IMR-90 (cell line): ENCODE results near the gene DPH3. TPM values are rescaled to one million over a fixed set of nuclear protein-coding genes. Genes with fewer than 3 reads are reported as not detected.

Experiments
- ATAC-seq: fragments of 200-7000 bp; cut with Tn5 transposase; 2 replicates; pipeline ENCODE4 v1.9.1; 2020; ENCODE audit warnings: low read depth, mild to moderate bottlenecking, moderate library complexity
- BruUV-seq: library from RNA; stranded (reverse); fragments of 400-500 nt; replicated peaks from 2 replicates; lab custom pipeline; 2021; lab: Mats Ljungman, UMichigan
- CTCF ChIA-PET: fragments of 300-600 bp; formaldehyde crosslinking; extraction: SDS; loops from one replicate; lab custom pipeline; 2021; ENCODE audit warnings: antibody characterized with exemption; lab: Yijun Ruan, JAX
- POLR2A ChIA-PET: fragments of 300-600 bp; sonication (Branson Sonifier 250); formaldehyde crosslinking; loops from one replicate; lab custom pipeline; 2022; ENCODE audit warnings: antibody characterized with exemption; ENCODE audit not compliant: unreplicated experiment; lab: Charles Lee
- DNase-seq: peaks from one replicate; pipeline ENCODE4 v3.0.0; 2013
- H2AFZ ChIP-seq: replicated peaks from 2 replicates; pipeline ENCODE3; 2013; ENCODE audit warnings: low read length, mild to moderate bottlenecking; ENCODE audit not compliant: poor library complexity
- H2AK5ac ChIP-seq: 2 replicates; pipeline ENCODE4 v1.6.1; 2013; ENCODE audit warnings: low read depth, low read length, inconsistent platforms
- H2AK9ac ChIP-seq: replicated peaks from 2 replicates; pipeline ENCODE3; 2013; ENCODE audit warnings: mild to moderate bottlenecking, low read depth, low read length, moderate library complexity; ENCODE audit not compliant: poor library complexity
- H2BK120ac ChIP-seq: 2 replicates; pipeline ENCODE4 v1.6.1; 2013; ENCODE audit warnings: low read depth, low read length, inconsistent platforms
- H2BK15ac ChIP-seq: 3 replicates; pipeline ENCODE4 v1.6.1; 2013; ENCODE audit warnings: low read depth, low read length, inconsistent platforms
- H2BK20ac ChIP-seq: 2 replicates; pipeline ENCODE4 v1.6.1; 2013; ENCODE audit warnings: low read depth, mild to moderate bottlenecking, inconsistent platforms, low read length, moderate library complexity
- H2BK5ac ChIP-seq: 2 replicates; pipeline ENCODE4 v1.6.1; 2013; ENCODE audit warnings: mild to moderate bottlenecking, low read depth, low read length, inconsistent platforms; ENCODE audit not compliant: poor library complexity, severe bottlenecking
- H3K14ac ChIP-seq: replicated peaks from 2 replicates; pipeline ENCODE4 v1.6.1; 2013; ENCODE audit warnings: low read depth, low read length, inconsistent platforms
- H3K18ac ChIP-seq: 2 replicates; pipeline ENCODE4 v1.6.1; 2013; ENCODE audit warnings: low read depth, low read length, control low read depth
- H3K23ac ChIP-seq: 2 replicates; pipeline ENCODE4 v1.6.1; 2013; ENCODE audit warnings: low read depth, low read length, inconsistent platforms
- H3K27ac ChIP-seq: 2 replicates; pipeline ENCODE4 v1.5.1; 2013; ENCODE audit warnings: mild to moderate bottlenecking, control low read depth, low read length; ENCODE audit not compliant: insufficient read depth
- H3K27me3 ChIP-seq: 2 replicates; pipeline ENCODE4 v1.6.1; 2013; ENCODE audit warnings: low read length; ENCODE audit not compliant: control insufficient read depth, insufficient read depth
- H3K36me3 ChIP-seq: 2 replicates; pipeline ENCODE4 v1.6.1; 2013; ENCODE audit warnings: low read length, mixed read lengths; ENCODE audit not compliant: control insufficient read depth, insufficient read depth
- H3K4ac ChIP-seq: 2 replicates; pipeline ENCODE4 v1.6.1; 2013; ENCODE audit warnings: low read depth, low read length, inconsistent platforms
- H3K4me1 ChIP-seq: 2 replicates; pipeline ENCODE4 v1.6.1; 2013; ENCODE audit warnings: low read length, mixed read lengths; ENCODE audit not compliant: control insufficient read depth, insufficient read depth
- H3K4me2 ChIP-seq: 2 replicates; pipeline ENCODE4 v1.6.1; 2013; ENCODE audit warnings: low read depth, mild to moderate bottlenecking, control low read depth, low read length, moderate library complexity
- H3K4me3 ChIP-seq: 2 replicates; pipeline ENCODE4 v1.5.1; 2013; ENCODE audit warnings: low read depth, mild to moderate bottlenecking, control low read depth, low read length, moderate library complexity; ENCODE audit not compliant: insufficient read depth
- H3K56ac ChIP-seq: 2 replicates; pipeline ENCODE4 v1.6.1; 2013; ENCODE audit warnings: low read length, inconsistent platforms; ENCODE audit not compliant: insufficient read depth; ENCODE audit errors: extremely low read depth
- H3K79me1 ChIP-seq, 2 experiments: 2 replicates each; pipeline ENCODE4 v1.6.1; 2013; ENCODE audit warnings: low read length in 2 of 2, inconsistent platforms in 1 of 2, low read depth in 1 of 2
- H3K9ac ChIP-seq: 2 replicates; pipeline ENCODE4 v1.6.1; 2013; ENCODE audit warnings: low read depth, low read length, control low read depth
- H3K9me1 ChIP-seq: 2 replicates; pipeline ENCODE4 v1.6.1; 2013; ENCODE audit warnings: low read length, inconsistent platforms; ENCODE audit not compliant: insufficient read depth
- H3K9me3 ChIP-seq: 2 replicates; pipeline ENCODE4 v1.6.1; 2013; ENCODE audit warnings: low read length; ENCODE audit not compliant: control insufficient read depth, insufficient read depth
- H4K20me1 ChIP-seq: 2 replicates; pipeline ENCODE4 v1.6.1; 2013; ENCODE audit warnings: low read length, inconsistent platforms; ENCODE audit not compliant: insufficient read depth
- H4K5ac ChIP-seq: 2 replicates; pipeline ENCODE4 v1.6.1; 2013; ENCODE audit warnings: mild to moderate bottlenecking, low read depth, low read length, control low read depth
- H4K8ac ChIP-seq, 2 experiments: 2 replicates each; pipeline ENCODE4 v1.6.1; 2013; ENCODE audit warnings: low read depth in 2 of 2, low read length in 2 of 2, control low read depth in 1 of 2, inconsistent platforms in 1 of 2
- H4K91ac ChIP-seq: 2 replicates; pipeline ENCODE4 v1.6.1; 2013; ENCODE audit warnings: low read depth, low read length, inconsistent platforms; ENCODE audit not compliant: insufficient read depth
- BHLHE40 ChIP-seq: fragments of 150-350 bp; IDR thresholded peaks from 2 replicates; pipeline ENCODE4 v1.6.1; 2016; ENCODE audit warnings: mild to moderate bottlenecking, low read depth, low read length
- CEBPB ChIP-seq: IDR thresholded peaks from 2 replicates; pipeline ENCODE4 v1.6.1; 2012; ENCODE audit warnings: low read depth, low read length, improper control_type of control experiment
- CHD1 ChIP-seq: IDR thresholded peaks from 2 replicates; pipeline ENCODE4 v1.6.1; 2012; ENCODE audit warnings: low read depth, low read length, improper control_type of control experiment
- FOS ChIP-seq: fragments of 150-350 bp; IDR thresholded peaks from 2 replicates; pipeline ENCODE4 v1.6.1; 2016; ENCODE audit warnings: low read depth, low read length
- MAFK ChIP-seq: IDR thresholded peaks from 2 replicates; pipeline ENCODE4 v1.6.1; 2012; ENCODE audit warnings: low read depth, low read length, improper control_type of control experiment
- MAZ ChIP-seq: IDR thresholded peaks from 2 replicates; pipeline ENCODE4 v1.6.1; 2012; ENCODE audit warnings: low read depth, mild to moderate bottlenecking, low read length, improper control_type of control experiment, moderate library complexity, borderline replicate concordance
- MXI1 ChIP-seq: IDR thresholded peaks from 2 replicates; pipeline ENCODE4 v1.6.1; 2012; ENCODE audit warnings: low read depth, mild to moderate bottlenecking, low read length, moderate library complexity, borderline replicate concordance
- NFE2L2 ChIP-seq: fragments of 150-350 bp; IDR thresholded peaks from 2 replicates; pipeline ENCODE4 v1.6.1; 2016; ENCODE audit warnings: low read depth, mild to moderate bottlenecking, low read length
- POLR2A ChIP-seq: IDR thresholded peaks from 2 replicates; pipeline ENCODE4 v1.6.1; 2012; ENCODE audit warnings: mild to moderate bottlenecking, low read depth, low read length
- RAD21 ChIP-seq: IDR thresholded peaks from 2 replicates; pipeline ENCODE4 v1.6.1; 2012; ENCODE audit warnings: low read length, improper control_type of control experiment
- RCOR1 ChIP-seq: IDR thresholded peaks from 2 replicates; pipeline ENCODE4 v1.6.1; 2012; ENCODE audit warnings: mild to moderate bottlenecking, low read length, improper control_type of control experiment; ENCODE audit not compliant: insufficient replicate concordance
- RFX5 ChIP-seq: IDR thresholded peaks from 2 replicates; pipeline ENCODE4 v1.8.0; 2012; ENCODE audit warnings: low read depth, mild to moderate bottlenecking, low read length, moderate library complexity
- SMC3 ChIP-seq: fragments of 150-350 bp; IDR thresholded peaks from 2 replicates; pipeline ENCODE4 v1.6.1; 2016; ENCODE audit warnings: low read depth, mild to moderate bottlenecking, antibody characterized with exemption, low read length, moderate library complexity
- WGBS, 2 experiments: methylation state at CpG; one replicate each; pipeline versions ENCODE4 v1.1.5 to v1.1.7; 2013; ENCODE audit warnings: missing lambda C conversion rate in 2 of 2; ENCODE audit not compliant: insufficient read length in 1 of 2; ENCODE audit errors: extremely low coverage in 2 of 2; 5-methylcytosine and 5-hydroxymethylcytosine counted together
- dilution Hi-C: fragments of 300-500 bp; cut with HindIII; formaldehyde crosslinking; loops from one replicate; pipeline ENCODE4 v1.14.3; 2018; ENCODE audit warnings: low sequenced_read_pairs; ENCODE audit not compliant: unreplicated experiment
- in situ Hi-C: fragments of 300-500 bp; cut with MboI; formaldehyde crosslinking; loops from 3 replicates; pipeline ENCODE4 v1.14.3; 2019; ENCODE audit warnings: low sequenced_read_pairs, inconsistent platforms, mixed read lengths
- intact Hi-C: fragments of 100-400 bp; cut with micrococcal nuclease; formaldehyde crosslinking; loops from 2 replicates; pipeline ENCODE4 v1.10.0; 2022
- polyA plus RNA-seq, 3 experiments: library from polyadenylated mRNA; depleted of rRNA; stranded (reverse); fragments of >200 nt; gene quantifications; 2 replicates each; pipeline ENCODE4 v1.2.3, GENCODE V29; 2012; ENCODE audit warnings: low replicate concordance in 1 of 3
- total RNA-seq: library from RNA; depleted of rRNA; stranded (reverse); fragments of >200 nt; gene quantifications from 2 replicates; pipeline ENCODE4 v1.2.3, GENCODE V29; 2012
- TF ChIP-seq, protein P1 (sequence below): fragments of 150-350 bp; IDR thresholded peaks from 2 replicates; pipeline ENCODE4 v1.6.1; 2016; ENCODE audit warnings: low read depth, mild to moderate bottlenecking, low read length, moderate library complexity, borderline replicate concordance
- TF ChIP-seq, protein P2 (sequence below): fragments of 150-350 bp; IDR thresholded peaks from 2 replicates; pipeline ENCODE4 v1.6.1; 2017; ENCODE audit warnings: mild to moderate bottlenecking, antibody characterized with exemption, low read length, low read depth

Gene DPH3
- total and polyA plus RNA-seq, 2 of the 4 experiments (the other 2 are of a cell fraction): 12.9 to 32.1 TPM

DNA sequence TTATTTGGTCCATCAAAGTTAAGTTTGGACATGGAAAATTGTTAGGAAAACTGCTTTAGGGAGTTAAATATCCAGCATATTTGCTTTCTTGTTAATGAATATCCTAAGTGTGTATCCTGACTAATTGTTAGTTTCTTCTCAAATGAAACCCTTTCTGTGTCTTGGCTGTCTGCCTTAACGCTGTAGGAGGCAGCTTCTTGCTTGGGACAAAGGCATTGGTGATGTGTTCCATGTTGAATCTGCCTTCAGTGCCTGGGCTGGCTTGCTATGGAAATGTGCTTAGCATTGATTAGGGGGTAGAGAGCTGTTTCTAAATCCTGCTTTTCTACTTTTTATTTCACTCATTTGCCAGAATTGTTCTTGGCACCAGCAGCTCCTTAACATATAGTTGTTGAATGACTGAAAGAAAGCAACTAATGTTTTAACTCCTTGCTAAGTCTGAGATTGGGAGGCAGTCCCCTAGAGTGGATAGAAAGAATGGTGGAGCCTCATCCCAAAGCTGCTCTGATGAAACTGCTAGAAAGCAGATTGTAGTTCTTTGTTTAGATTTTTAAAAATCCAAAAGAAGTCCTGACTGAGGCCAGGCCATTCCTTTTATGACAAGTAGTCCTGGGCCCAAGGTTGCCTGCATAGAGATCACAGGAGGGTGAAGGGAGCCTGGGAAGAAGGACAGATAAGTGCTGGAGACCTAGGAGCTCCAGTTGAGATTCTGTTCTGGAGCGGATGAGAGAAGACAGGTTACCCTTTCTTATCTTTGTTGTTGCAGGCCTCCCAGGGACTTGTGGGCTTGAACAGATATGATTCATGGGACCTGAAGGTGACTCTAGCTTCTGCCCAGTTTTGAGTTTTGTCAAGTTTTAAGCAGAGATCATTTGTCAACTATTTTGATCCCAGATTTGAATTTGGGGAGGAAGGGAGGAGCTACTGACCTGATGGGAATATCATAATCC, 39.6 kb upstream of the DPH3 start:
- Histone ChIP-seq H3K79me1 (peaks cover 0 to 5% of the 10 kb centered on the region in 2 experiments; a peak in 1 of 4 replicates), H4K91ac (no peak overlapping the region), H4K5ac (peak overlapping the region; percentile 64; the same call in 1 of the 2 replicates), H2AFZ (no peak overlapping the region), H3K9ac (no peak overlapping the region), H3K36me3 (peaks cover 4% of the 10 kb centered on the region; the same call in 1 of the 2 replicates), H2AK5ac (no peak overlapping the region), H3K14ac (no peak overlapping the region), H4K8ac (no peak overlapping the region; a peak in 1 of 4 replicates), H2BK15ac (no peak overlapping the region), H2BK120ac (no peak overlapping the region), H3K56ac (no peak overlapping the region), H3K4me2 (no peak overlapping the region), H3K4me3 (no peak overlapping the region), H3K27me3 (no peaks in the 10 kb centered on the region), H2BK5ac (no peak overlapping the region), H3K23ac (no peak overlapping the region; the same call in 1 of the 2 replicates), H4K20me1 (no peaks in the 10 kb centered on the region), H3K9me3 (no peaks in the 10 kb centered on the region), H2BK20ac (no peak overlapping the region), H3K4me1 (0 out of 2 replicates have a peak, but pooled peaks cover 2% of the 10 kb centered on the region), H3K4ac (no peak overlapping the region; the same call in 1 of the 2 replicates), H3K9me1 (peaks cover 9% of the 10 kb centered on the region), H2AK9ac (no peak overlapping the region), H3K18ac (no peak overlapping the region), H3K27ac (no peak overlapping the region)
- WGBS, 2 experiments: no CpG with 5 or more reads among the region's 2 CpGs
- CTCF ChIA-PET: interaction anchor here (1.3 kb wide), 1 partner anchor 14 kb away, joined by 4 read pairs; no protein-coding TSS in a partner anchor
- intact Hi-C loops (no loop called here), dilution Hi-C loops (no loop called here), in situ Hi-C loops (loop anchor here (5.0 kb wide), 1 partner anchor 213 kb away; no protein-coding TSS in a partner anchor)
- POLR2A ChIA-PET: no interaction called here
- DNase-seq: no peak
- no TSS peak for BruUV-seq
- ATAC-seq: no peak
- TF ChIP-seq CEBPB: no peak
- TF ChIP-seq, protein P1, sequence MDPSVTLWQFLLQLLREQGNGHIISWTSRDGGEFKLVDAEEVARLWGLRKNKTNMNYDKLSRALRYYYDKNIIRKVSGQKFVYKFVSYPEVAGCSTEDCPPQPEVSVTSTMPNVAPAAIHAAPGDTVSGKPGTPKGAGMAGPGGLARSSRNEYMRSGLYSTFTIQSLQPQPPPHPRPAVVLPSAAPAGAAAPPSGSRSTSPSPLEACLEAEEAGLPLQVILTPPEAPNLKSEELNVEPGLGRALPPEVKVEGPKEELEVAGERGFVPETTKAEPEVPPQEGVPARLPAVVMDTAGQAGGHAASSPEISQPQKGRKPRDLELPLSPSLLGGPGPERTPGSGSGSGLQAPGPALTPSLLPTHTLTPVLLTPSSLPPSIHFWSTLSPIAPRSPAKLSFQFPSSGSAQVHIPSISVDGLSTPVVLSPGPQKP: no peak
- TF ChIP-seq BHLHE40: no peak
- TF ChIP-seq RCOR1: no peak
- no peak for TF ChIP-seq NFE2L2
- TF ChIP-seq MAZ: no peak
- no peak for TF ChIP-seq MXI1
- no peak for TF ChIP-seq RAD21
- no peak for TF ChIP-seq CHD1
- TF ChIP-seq FOS: no peak
- TF ChIP-seq POLR2A: no peak
- TF ChIP-seq MAFK: no peak
- TF ChIP-seq SMC3: no peak
- TF ChIP-seq RFX5: no peak
- TF ChIP-seq, protein P2, sequence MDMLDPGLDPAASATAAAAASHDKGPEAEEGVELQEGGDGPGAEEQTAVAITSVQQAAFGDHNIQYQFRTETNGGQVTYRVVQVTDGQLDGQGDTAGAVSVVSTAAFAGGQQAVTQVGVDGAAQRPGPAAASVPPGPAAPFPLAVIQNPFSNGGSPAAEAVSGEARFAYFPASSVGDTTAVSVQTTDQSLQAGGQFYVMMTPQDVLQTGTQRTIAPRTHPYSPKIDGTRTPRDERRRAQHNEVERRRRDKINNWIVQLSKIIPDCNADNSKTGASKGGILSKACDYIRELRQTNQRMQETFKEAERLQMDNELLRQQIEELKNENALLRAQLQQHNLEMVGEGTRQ: no peak
